Raji (cell line): ENCODE measurements around the gene DIAPH2.

Source experiments
- POLR2A ChIP-seq: IDR thresholded peaks from 2 replicates; pipeline ENCODE4 v1.6.1; 2011; ENCODE audit warnings: low read depth, low read length, control low read depth; ENCODE audit not compliant: insufficient read depth

The DIAPH2 gene

GRCh38 chrX:96684339-96685209, at the start of gene DIAPH2:
TSS of gene DIAPH2 (plus strand) at chrX:96684842.
- TF ChIP-seq POLR2A, result peak; percentile 61

GRCh38 chrX:96650023-96650422, 34.6 kb upstream of the DIAPH2 start:
- no peak for TF ChIP-seq POLR2A

GRCh38 chrX:96655947-96656623, 28.6 kb upstream of the DIAPH2 start:
- no peak for TF ChIP-seq POLR2A

GRCh38 chrX:96682516-96682915, 2.1 kb upstream of the DIAPH2 start:
- no peak for TF ChIP-seq POLR2A

GRCh38 chrX:96683997-96684338, 674 bp upstream of the DIAPH2 start:
- no peak for TF ChIP-seq POLR2A

GRCh38 chrX:96685210-96686099, 813 bp downstream of the DIAPH2 start:
- TF ChIP-seq POLR2A, result no peak; the same call in 1 of the 2 replicates

GRCh38 chrX:96687776-96688175, 3.1 kb downstream of the DIAPH2 start:
- TF ChIP-seq POLR2A, result no peak

GRCh38 chrX:96688789-96689188, 4.1 kb downstream of the DIAPH2 start:
- TF ChIP-seq POLR2A, result no peak

GRCh38 chrX:96689991-96690390, 5.3 kb downstream of the DIAPH2 start:
- TF ChIP-seq POLR2A, result no peak

GRCh38 chrX:96692454-96692853, 7.8 kb downstream of the DIAPH2 start:
- TF ChIP-seq POLR2A, result no peak

GRCh38 chrX:96692890-96693289, 8.2 kb downstream of the DIAPH2 start:
- TF ChIP-seq POLR2A, result no peak

GRCh38 chrX:96693407-96693806, 8.8 kb downstream of the DIAPH2 start:
- no peak for TF ChIP-seq POLR2A

GRCh38 chrX:96696462-96696861, 11.8 kb downstream of the DIAPH2 start:
- no peak for TF ChIP-seq POLR2A

GRCh38 chrX:96700625-96701024, 16.0 kb downstream of the DIAPH2 start:
- TF ChIP-seq POLR2A, result no peak

GRCh38 chrX:96703379-96703778, 18.7 kb downstream of the DIAPH2 start:
- no peak for TF ChIP-seq POLR2A
